SK-N-SH (cell line): Measurements from ENCODE around the gene PAPPA2. TPM values are rescaled to one million over a fixed set of nuclear protein-coding genes. Genes with fewer than 3 reads are reported as not detected.

Experiments used
- CTCF ChIA-PET: fragments of 300-600, 350-600 bp; formaldehyde crosslinking; extraction: SDS; loops from one replicate; lab custom pipeline; 2021; lab: Yijun Ruan, JAX
- POLR2A ChIA-PET: fragments of 350-600 bp; sonication (Branson Sonifier 250); formaldehyde crosslinking; extraction: SDS; loops from one replicate; lab custom pipeline; 2020; ENCODE audit warnings: antibody characterized with exemption, inconsistent platforms; lab: Yijun Ruan, JAX
- DNase-seq: peaks from one replicate; pipeline ENCODE4 v3.0.0; 2012
- H2AFZ ChIP-seq: fragments of 200-600 bp; sonication (generic); 2 replicates; pipeline ENCODE4 v1.8.1; 2016; ENCODE audit warnings: antibody characterized with exemption, mild to moderate bottlenecking, low read depth
- H3F3A ChIP-seq: fragments of 200-600 bp; sonication (generic); replicated peaks from 2 replicates; pipeline ENCODE3; 2016; ENCODE audit warnings: antibody characterized with exemption, mild to moderate bottlenecking; ENCODE audit not compliant: insufficient read depth
- H3K27ac ChIP-seq, 2 experiments: fragments of 200-500 bp in 1 of 2; fragments of 200-600 bp in 1 of 2; sonication (Bioruptor generic) in 1 of 2; sonication (generic), shearing (Covaris generic) in 1 of 2; 2 replicates each; pipeline versions ENCODE4 v1.5.1 to v1.6.1; 2014 to 2016; ENCODE audit warnings: low read depth in 2 of 2, inconsistent platforms in 1 of 2, low read length in 1 of 2, mild to moderate bottlenecking in 1 of 2, mixed read lengths in 1 of 2
- H3K27me3 ChIP-seq: fragments of 200-600 bp; sonication (generic), shearing (Covaris generic); 2 replicates; pipeline ENCODE4 v1.6.1; 2016; ENCODE audit warnings: mixed run types; ENCODE audit not compliant: insufficient read depth
- H3K36me3 ChIP-seq, 2 experiments: fragments of 200-500 bp in 1 of 2; fragments of 200-600 bp in 1 of 2; sonication (Bioruptor generic) in 1 of 2; sonication (generic) in 1 of 2; replicated peaks in 1 of 2; 2 replicates each; pipeline versions ENCODE3 to v1.5.1; 2014 to 2016; ENCODE audit warnings: low read length in 1 of 2, mild to moderate bottlenecking in 1 of 2; ENCODE audit not compliant: insufficient read depth in 2 of 2, control insufficient read depth in 1 of 2
- H3K4me1 ChIP-seq, 2 experiments: fragments of 200-500 bp in 1 of 2; fragments of 200-600 bp in 1 of 2; sonication (Bioruptor generic) in 1 of 2; sonication (generic), shearing (Covaris generic) in 1 of 2; 2 replicates each; pipeline versions ENCODE4 v1.5.1 to v1.6.1; 2014 to 2016; ENCODE audit warnings: low read depth in 1 of 2, low read length in 1 of 2, mixed run types in 1 of 2; ENCODE audit not compliant: insufficient read depth in 2 of 2, control insufficient read depth in 1 of 2
- H3K4me2 ChIP-seq: fragments of 200-600 bp; sonication (generic), shearing (Covaris generic); 2 replicates; pipeline ENCODE4 v1.6.1; 2017; ENCODE audit warnings: mixed run types
- H3K4me3 ChIP-seq, 2 experiments: fragments of 200-500 bp in 1 of 2; fragments of 200-600 bp in 1 of 2; sonication (Bioruptor generic) in 1 of 2; sonication (generic), shearing (Covaris generic) in 1 of 2; 2 replicates each; pipeline versions ENCODE4 v1.5.1 to v1.8.1; 2014 to 2016; ENCODE audit warnings: low read depth in 2 of 2, inconsistent platforms in 1 of 2, low read length in 1 of 2, mild to moderate bottlenecking in 1 of 2, mixed read lengths in 1 of 2, moderate library complexity in 1 of 2
- H3K79me2 ChIP-seq: fragments of 200-600 bp; sonication (generic); 2 replicates; pipeline ENCODE4 v1.8.1; 2017; ENCODE audit warnings: mild to moderate bottlenecking; ENCODE audit not compliant: insufficient read depth
- H3K9ac ChIP-seq: fragments of 200-600 bp; sonication (generic); 2 replicates; pipeline ENCODE4 v1.6.1; 2017; ENCODE audit warnings: mixed run types
- H3K9me2 ChIP-seq: fragments of 200-600 bp; sonication (generic); 2 replicates; pipeline ENCODE4 v1.6.1; 2017; ENCODE audit warnings: mixed run types
- H3K9me3 ChIP-seq: fragments of 200-600 bp; sonication (generic); 2 replicates; pipeline ENCODE4 v1.6.1; 2017; ENCODE audit warnings: mixed run types, mild to moderate bottlenecking, moderate library complexity
- H4K20me1 ChIP-seq: fragments of 200-600 bp; sonication (generic); 2 replicates; pipeline ENCODE4 v1.6.1; 2017; ENCODE audit warnings: mild to moderate bottlenecking, mixed run types; ENCODE audit not compliant: insufficient read depth
- CHD2 ChIP-seq: fragments of 150-350 bp; IDR thresholded peaks from 2 replicates; pipeline ENCODE4 v1.6.1; 2018; ENCODE audit warnings: low read length; ENCODE audit not compliant: partially characterized antibody
- CTCF ChIP-seq: fragments of 200-600 bp; sonication (generic); IDR thresholded peaks from 2 replicates; pipeline ENCODE4 v1.6.1; 2017; ENCODE audit warnings: antibody characterized with exemption, mild to moderate bottlenecking, moderate library complexity
- ELF1 ChIP-seq: IDR thresholded peaks from 2 replicates; pipeline ENCODE4 v1.4.0; 2012
- EP300 ChIP-seq, 2 experiments: IDR thresholded peaks; 2 replicates each; pipeline versions ENCODE4 v1.4.0 to v1.6.1; 2012; ENCODE audit warnings: borderline replicate concordance in 1 of 2, low read depth in 1 of 2, low read length in 1 of 2
- EZH2phosphoT487 ChIP-seq: fragments of 200-600 bp; sonication (generic); IDR thresholded peaks from 2 replicates; pipeline ENCODE4 v1.6.1; 2017; ENCODE audit warnings: low read depth, mixed run types, mild to moderate bottlenecking, antibody characterized with exemption, moderate library complexity, borderline replicate concordance
- FOSL2 ChIP-seq: IDR thresholded peaks from 2 replicates; pipeline ENCODE4 v1.4.0; 2012; ENCODE audit warnings: low read depth, mild to moderate bottlenecking, moderate library complexity, borderline replicate concordance
- GABPA ChIP-seq: IDR thresholded peaks from 2 replicates; pipeline ENCODE4 v1.4.0; 2012; ENCODE audit warnings: low read depth, mild to moderate bottlenecking
- GATA2 ChIP-seq: sonication (generic); formaldehyde crosslinking; IDR thresholded peaks from 2 replicates; pipeline ENCODE4 v1.5.0; 2020; ENCODE audit warnings: mild to moderate bottlenecking, missing genetic modification reagents
- IRF3 ChIP-seq: fragments of 150-350 bp; IDR thresholded peaks from 2 replicates; pipeline ENCODE4 v1.6.1; 2016; ENCODE audit warnings: mild to moderate bottlenecking, low read depth, low read length
- JUND ChIP-seq: IDR thresholded peaks from 2 replicates; pipeline ENCODE4 v1.4.0; 2012
- MAX ChIP-seq: IDR thresholded peaks from 2 replicates; pipeline ENCODE4 v1.4.0; 2012; ENCODE audit warnings: low read depth
- MEF2A ChIP-seq: IDR thresholded peaks from 2 replicates; pipeline ENCODE4 v1.4.0; 2012; ENCODE audit warnings: low read depth, borderline replicate concordance
- NFIC ChIP-seq: IDR thresholded peaks from 2 replicates; pipeline ENCODE4 v1.4.0; 2012; ENCODE audit warnings: borderline replicate concordance
- PBX3 ChIP-seq: IDR thresholded peaks from 2 replicates; pipeline ENCODE4; 2012
- RFX5 ChIP-seq: IDR thresholded peaks from 2 replicates; pipeline ENCODE4 v1.6.1; 2012; ENCODE audit warnings: mild to moderate bottlenecking, improper control_type of control experiment, low read length
- RXRA ChIP-seq: IDR thresholded peaks from 2 replicates; pipeline ENCODE4 v1.4.0; 2012; ENCODE audit warnings: low read depth, mild to moderate bottlenecking, borderline replicate concordance
- SIN3A ChIP-seq: IDR thresholded peaks from 2 replicates; pipeline ENCODE4 v1.6.1; 2012; ENCODE audit warnings: low read depth, mild to moderate bottlenecking, low read length, moderate library complexity, borderline replicate concordance
- TCF12 ChIP-seq: IDR thresholded peaks from 2 replicates; pipeline ENCODE4 v1.4.0; 2012
- TEAD4 ChIP-seq: IDR thresholded peaks from 2 replicates; pipeline ENCODE4 v1.4.0; 2012; ENCODE audit warnings: mild to moderate bottlenecking, borderline replicate concordance; ENCODE audit not compliant: insufficient read depth
- USF1 ChIP-seq: IDR thresholded peaks from 2 replicates; pipeline ENCODE4 v1.4.0; 2012; ENCODE audit warnings: low read depth, borderline replicate concordance
- WGBS: methylation state at CpG from one replicate; pipeline ENCODE4 v1.1.6; 2017; ENCODE audit warnings: low lambda C conversion rate; 5-methylcytosine and 5-hydroxymethylcytosine counted together
- polyA plus RNA-seq, 3 experiments: library from polyadenylated mRNA; depleted of rRNA; stranded (reverse); fragments of >200 nt; gene quantifications; 2 replicates each; pipeline ENCODE4 v1.2.3, GENCODE V29; 2012

PAPPA2 gene
- polyA plus RNA-seq, 1 of the 3 experiments (the other 2 are of a cell fraction) = 0.02 TPM

GRCh38 chr1:176540428-176540827 lies 77.5 kb downstream of the PAPPA2 start:
- Histone ChIP-seq H3K9ac (no peak overlapping the region), H3F3A (no peaks in the 10 kb centered on the region), H3K27ac (no peak overlapping the region), H3K79me2 (no peaks in the 10 kb centered on the region), H3K36me3 (no peaks in the 10 kb centered on the region), H3K9me3 (no peaks in the 10 kb centered on the region), H3K4me1 (no peaks in the 10 kb centered on the region), H2AFZ (no peak overlapping the region), H3K9me2 (no peaks in the 10 kb centered on the region), H3K4me2 (no peak overlapping the region), H4K20me1 (no peaks in the 10 kb centered on the region), H3K4me3 (no peak overlapping the region), H3K27me3 (no peaks in the 10 kb centered on the region)
- TF ChIP-seq ELF1 (no peak), TEAD4 (no peak), GATA2 (CRISPR knock-in tag) (no peak), MEF2A (no peak), IRF3 (no peak), MAX (no peak), FOSL2 (no peak), PBX3 (no peak), GABPA (no peak), NFIC (no peak), EP300 (IDR thresholded peaks at IDR 0.05; ENCODE audit: borderline replicate concordance in 1 of 2, low read depth in 1 of 2, low read length in 1 of 2) (no peak), SIN3A (no peak), TCF12 (no peak), RXRA (no peak), USF1 (no peak), EZH2phosphoT487 (no peak), RFX5 (no peak), CHD2 (no peak), CTCF (no peak), JUND (no peak)
- ChIA-PET POLR2A (interaction anchor here (0.7 kb wide), 1 partner anchor 12 kb away, joined by 3 read pairs; no protein-coding TSS in a partner anchor), CTCF (interaction anchor here (0.9 kb wide), 1 partner anchor 9 kb away, joined by 3 read pairs; no protein-coding TSS in a partner anchor)
- no peak for DNase-seq
- 0% methylated on average over 1 of the region's 1 CpG for WGBS
